ENCODE data around the gene DNLZ.

- TF ChIP-seq CTCF (IDR thresholded peaks at IDR 0.05; ENCODE audit: insufficient read depth, low read length, poor library complexity, severe bottlenecking) = no peak
- no peak for TF ChIP-seq EZH2phosphoT487 (conservative IDR thresholded peaks at IDR 0.05; ENCODE audit: low read length)
These were observed 21.5 kb upstream of the DNLZ start for GRCh38 chr9:136385015-136385414.
